ENCODE data around the gene CTRL. TPM values are rescaled to one million over a fixed set of nuclear protein-coding genes. Genes with fewer than 3 reads are reported as not detected.
A peak's percentile ranks its signal among the peaks of the same experiment; 100 is the strongest.

Gene CTRL
- total RNA-seq, 4 donors from 2014 or later, result 0.27 TPM; not detected in 3

DNA sequence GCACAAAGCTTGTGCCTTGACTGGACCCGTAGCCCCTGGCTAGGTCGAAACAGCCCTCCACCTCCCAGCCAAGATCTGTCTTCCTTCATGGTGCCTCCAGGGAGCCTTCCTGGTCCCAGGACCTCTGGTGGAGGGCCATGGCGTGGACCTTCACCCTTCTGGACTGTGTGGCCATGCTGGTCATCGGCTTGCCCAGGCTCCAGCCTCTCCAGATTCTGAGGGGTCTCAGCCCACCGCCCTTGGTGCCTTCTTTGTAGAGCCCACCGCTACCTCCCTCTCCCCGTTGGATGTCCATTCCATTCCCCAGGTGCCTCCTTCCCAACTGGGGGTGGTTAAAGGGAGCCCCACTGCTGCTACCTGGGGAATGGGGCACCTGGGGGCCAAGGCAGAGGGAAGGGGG lies 3.5 kb downstream of the CTRL start:
- intact Hi-C loops (cut with DNase I; ENCODE audit: low total_unique reads) (loop anchor here (1.0 to 10.0 kb wide), 4 partner anchors 44 to 253 kb away; partner anchors contain the start of genes NRN1L and THAP11), in situ Hi-C loops (cut with MboI; ENCODE audit: low sequenced_read_pairs in 4 of 4) (loop anchor here (5.0 to 10.0 kb wide), 3 partner anchors 103 to 113 kb away; no protein-coding TSS in a partner anchor)
- Histone ChIP-seq H3K27me3 (no peaks in the 10 kb centered on the region), H3K27ac (peak overlapping the region in 2 of 4 donors; percentile 60 to 66), H3K4me3 (no peak overlapping the region), H3K4me1 (peaks cover 33 to 40% of the 10 kb centered on the region in 2 donors), H3K36me3 (peaks cover 0 to 10% of the 10 kb centered on the region in 2 donors), H3K9me3 (no peaks in the 10 kb centered on the region)
- ATAC-seq, result no peak
- TF ChIP-seq POLR2A (IDR thresholded peaks at IDR 0.05) (no peak), CTCF (IDR thresholded peaks at IDR 0.05 in 4 of 5, conservative IDR thresholded peaks at IDR 0.05 in 1 of 5) (no peak)
- peak in 1 of 2 donors; percentile 11 for DNase-seq

GRCh38 chr16:67927131-67927941 lies 4.3 kb downstream of the CTRL start:
- in situ Hi-C loops (cut with MboI; ENCODE audit: low sequenced_read_pairs in 4 of 4) (loop anchor here (5.0 to 10.0 kb wide), 3 partner anchors 103 to 113 kb away; no protein-coding TSS in a partner anchor), intact Hi-C loops (cut with DNase I; ENCODE audit: low total_unique reads) (loop anchor here (5.0 to 10.0 kb wide), 2 partner anchors 85 to 253 kb away; partner anchors contain the start of gene THAP11)
- Histone ChIP-seq H3K4me3 (no peak overlapping the region), H3K4me1 (peaks cover 33 to 44% of the 10 kb centered on the region in 2 donors), H3K9me3 (no peaks in the 10 kb centered on the region), H3K36me3 (peaks cover 0 to 10% of the 10 kb centered on the region in 2 donors), H3K27me3 (no peaks in the 10 kb centered on the region), H3K27ac (peak overlapping the region; percentile 66 to 81 (median 78))
- DNase-seq (peak in 1 of 2 donors; percentile 16), ATAC-seq (no peak)
- TF ChIP-seq CTCF (IDR thresholded peaks at IDR 0.05 in 4 of 5, conservative IDR thresholded peaks at IDR 0.05 in 1 of 5) (no peak), POLR2A (IDR thresholded peaks at IDR 0.05) (no peak)

DNA sequence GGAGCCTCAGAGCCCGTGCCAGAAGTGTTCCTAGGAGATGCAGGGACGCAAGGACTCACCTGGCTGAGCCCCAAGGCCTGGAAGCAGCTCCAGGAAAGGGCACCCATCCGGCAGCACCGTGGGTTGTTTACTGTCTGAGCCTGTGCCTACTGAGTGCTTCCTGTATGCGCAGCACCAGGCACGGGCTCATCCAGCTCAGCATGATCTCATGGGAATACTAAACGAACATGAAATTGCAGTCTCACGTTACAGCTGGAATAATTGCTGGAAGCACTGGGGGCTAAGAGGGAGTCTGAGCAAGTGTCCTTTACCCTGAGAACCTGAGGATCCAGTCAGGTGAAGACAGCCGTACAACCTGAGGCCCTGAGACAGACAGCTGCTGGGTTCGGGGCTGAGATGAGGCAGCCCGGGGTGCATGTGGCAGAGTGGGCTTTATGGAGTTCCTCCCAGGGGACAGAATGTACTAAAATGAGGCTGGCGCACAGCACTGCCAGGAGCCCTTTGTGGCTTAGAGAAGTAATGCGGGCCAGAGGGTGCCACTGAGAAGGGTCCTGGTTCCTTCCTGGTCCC lies 5.4 kb downstream of the CTRL start:
- in situ Hi-C loops (cut with MboI; ENCODE audit: low sequenced_read_pairs in 4 of 4), result loop anchor here (5.0 to 10.0 kb wide), 3 partner anchors 101 to 111 kb away; no protein-coding TSS in a partner anchor
- peaks cover 44 to 55% of the 10 kb centered on the region in 2 donors for H3K4me1 ChIP-seq

More for the DNA sequence above, 5.4 kb downstream of the CTRL start:
- peak; percentile 66 to 71 for ATAC-seq
- TF ChIP-seq POLR2A (IDR thresholded peaks at IDR 0.05) (peak in 1 of 2 donors; percentile 43), CTCF (IDR thresholded peaks at IDR 0.05 in 4 of 5, conservative IDR thresholded peaks at IDR 0.05 in 1 of 5) (peak in 2 of 5 experiments; percentile 14 to 19)
- peak in 1 of 2 donors; percentile 67 for DNase-seq
- intact Hi-C loops (cut with DNase I; ENCODE audit: low total_unique reads), result loop anchor here (5.0 to 10.0 kb wide), 2 partner anchors 84 to 251 kb away; partner anchors contain the start of gene THAP11
- Histone ChIP-seq H3K27ac (peak overlapping the region; percentile 66 to 81 (median 78)), H3K4me3 (peak overlapping the region in 1 of 4 donors; percentile 28), H3K9me3 (no peaks in the 10 kb centered on the region), H3K36me3 (peaks cover 0 to 10% of the 10 kb centered on the region in 2 donors), H3K27me3 (no peaks in the 10 kb centered on the region)
